Right forelimb (tissue), 1 donor: Measurements from ENCODE around the gene IFI27.

ENCODE experiments used
- DNase-seq: peaks from one replicate; pipeline ENCODE4 v3.0.0-alpha.2; 2018

IFI27 gene

DNA sequence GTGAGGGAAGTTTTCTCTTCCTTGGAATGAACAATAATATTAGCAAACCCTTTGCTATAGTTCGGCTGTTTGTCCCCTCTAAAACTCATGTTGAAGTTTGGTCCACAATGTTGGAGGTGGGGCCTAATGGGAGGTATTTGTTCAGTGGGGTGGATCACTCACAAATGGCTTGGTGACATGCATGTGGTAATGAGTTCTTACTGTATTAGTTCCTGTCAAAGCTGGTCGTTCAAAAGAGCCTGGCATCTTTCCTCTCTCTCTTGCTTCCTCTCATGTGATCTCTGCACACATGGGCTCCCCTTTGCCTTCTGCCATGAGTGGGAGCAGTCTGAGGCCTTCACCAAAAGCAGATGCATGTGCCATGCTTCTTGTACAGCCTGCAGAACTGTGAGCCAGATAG is 50.5 kb downstream of the IFI27 start:
- no peak for DNase-seq

DNA sequence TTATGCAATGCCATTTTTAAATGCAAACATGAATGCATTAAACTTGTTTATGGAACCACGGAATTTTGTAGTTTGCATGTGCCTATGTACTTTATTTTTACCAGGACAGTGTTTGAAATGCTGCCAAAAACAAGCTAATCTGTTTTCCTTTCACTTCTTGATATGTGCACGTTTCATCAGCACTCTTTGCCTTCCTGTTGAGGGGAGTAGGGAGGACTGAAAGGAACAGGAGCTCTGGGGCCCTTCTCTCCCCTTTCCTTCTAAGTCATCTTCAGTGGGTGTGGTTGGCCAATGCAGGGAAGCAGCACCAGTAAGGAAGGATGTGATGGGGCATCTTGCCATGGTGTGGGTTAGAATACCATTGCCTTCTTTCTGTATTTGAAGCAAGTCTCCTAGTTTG is 51.4 kb downstream of the IFI27 start:
- DNase-seq: no peak

DNA sequence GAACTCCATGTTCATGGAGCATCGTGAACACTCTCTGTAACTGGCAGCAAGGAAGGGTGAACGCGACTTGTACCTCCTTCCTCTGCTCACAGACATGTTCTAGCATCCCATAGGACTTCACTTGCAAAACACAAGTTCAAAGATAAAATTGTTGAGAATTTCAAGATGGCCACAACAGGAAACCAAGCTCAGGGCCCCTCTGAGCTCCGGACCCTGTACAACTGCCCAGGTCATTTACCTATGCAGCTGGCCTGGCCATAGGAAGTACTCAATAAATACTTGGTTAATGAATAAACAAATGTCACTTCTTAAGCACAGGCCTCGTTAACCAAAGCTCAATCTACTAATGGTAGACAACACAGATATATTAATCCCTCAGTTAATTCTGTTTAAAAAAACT is 51.9 kb downstream of the IFI27 start:
- DNase-seq: no peak

DNA sequence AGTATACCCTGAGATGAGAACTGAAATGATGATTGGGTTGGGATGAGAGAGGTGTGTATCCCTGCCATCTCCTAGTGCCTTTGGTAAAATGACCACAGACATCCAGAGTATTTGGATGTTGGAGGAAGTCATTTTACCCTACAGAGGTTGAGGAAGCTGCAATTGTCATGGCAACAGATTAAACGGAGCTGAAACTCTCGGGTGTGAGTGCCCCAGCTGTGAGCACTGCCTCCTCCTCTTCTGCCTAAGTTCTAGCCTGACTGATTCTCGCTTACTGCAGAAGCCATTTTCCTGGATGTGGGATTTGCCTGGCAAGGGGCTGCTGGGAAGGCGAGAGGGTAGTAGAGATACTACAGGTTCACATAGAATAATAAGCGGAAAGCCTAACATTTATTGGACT is 53.3 kb downstream of the IFI27 start:
- DNase-seq: no peak

DNA sequence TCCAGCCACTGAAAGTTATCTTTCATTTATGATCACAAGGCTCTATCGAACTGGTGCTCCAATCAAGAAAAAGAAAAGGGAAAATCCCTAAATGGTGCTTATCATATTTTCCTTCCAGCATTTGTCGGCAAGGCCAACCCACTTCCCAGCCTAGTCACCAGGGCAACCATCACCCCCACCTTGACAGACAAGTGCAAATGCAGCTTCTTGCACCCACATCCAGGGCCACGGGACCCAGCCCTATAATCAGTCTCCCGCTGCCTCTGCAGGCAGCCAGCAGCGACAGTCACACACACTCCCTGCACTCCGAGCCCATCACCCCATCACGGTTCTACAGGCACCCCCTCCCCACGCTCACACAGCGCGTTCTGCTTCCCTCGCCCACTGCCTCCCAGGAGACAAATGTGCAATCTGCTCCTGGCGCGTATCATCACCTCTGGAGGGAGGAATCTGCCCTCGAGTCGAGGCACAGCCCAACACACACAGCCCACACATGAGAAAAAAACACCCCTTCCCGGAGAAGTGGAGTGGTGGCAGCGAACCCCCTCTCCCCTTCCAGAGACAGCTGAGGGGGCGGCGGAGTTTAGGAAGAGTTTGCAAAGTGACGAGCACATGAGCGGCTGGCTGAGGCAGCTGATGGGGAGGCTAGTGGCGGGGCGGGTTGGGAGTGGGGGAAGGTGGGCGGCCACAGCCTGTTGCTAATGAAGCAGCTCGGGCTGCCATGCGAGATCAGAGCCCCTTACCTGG is 54.3 kb downstream of the IFI27 start:
- no peak for DNase-seq

DNA sequence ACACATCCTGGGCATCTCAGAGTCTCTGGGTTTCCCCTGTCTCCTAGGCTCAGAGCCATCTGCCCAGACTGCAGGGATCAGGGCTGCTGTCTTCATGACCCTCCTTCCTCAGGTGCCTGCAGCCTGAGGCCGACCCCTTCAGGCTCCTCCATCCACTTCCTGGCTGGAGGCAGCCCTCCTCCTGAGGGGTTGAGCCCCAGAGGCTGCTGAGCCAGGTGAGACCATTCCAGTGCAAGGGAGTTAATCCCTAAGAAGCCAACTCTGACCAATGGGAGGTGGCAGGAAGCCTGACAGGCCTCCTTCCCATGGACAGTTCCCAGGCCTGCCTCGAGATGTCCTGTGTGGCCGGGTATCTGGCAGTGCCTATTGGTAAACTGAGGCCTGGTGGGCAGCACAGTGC is 55.2 kb downstream of the IFI27 start:
- DNase-seq: no peak
